ENCODE results near the gene SLC26A1. TPM values are rescaled to one million over a fixed set of nuclear protein-coding genes. Genes with fewer than 3 reads are reported as not detected.

SLC26A1 gene
- total and polyA plus RNA-seq, 2 of the 13 experiments (the other 11 are each of a cell fraction or from before 2014, with no cell fraction given), result 5.4 to 22.9 TPM

DNA sequence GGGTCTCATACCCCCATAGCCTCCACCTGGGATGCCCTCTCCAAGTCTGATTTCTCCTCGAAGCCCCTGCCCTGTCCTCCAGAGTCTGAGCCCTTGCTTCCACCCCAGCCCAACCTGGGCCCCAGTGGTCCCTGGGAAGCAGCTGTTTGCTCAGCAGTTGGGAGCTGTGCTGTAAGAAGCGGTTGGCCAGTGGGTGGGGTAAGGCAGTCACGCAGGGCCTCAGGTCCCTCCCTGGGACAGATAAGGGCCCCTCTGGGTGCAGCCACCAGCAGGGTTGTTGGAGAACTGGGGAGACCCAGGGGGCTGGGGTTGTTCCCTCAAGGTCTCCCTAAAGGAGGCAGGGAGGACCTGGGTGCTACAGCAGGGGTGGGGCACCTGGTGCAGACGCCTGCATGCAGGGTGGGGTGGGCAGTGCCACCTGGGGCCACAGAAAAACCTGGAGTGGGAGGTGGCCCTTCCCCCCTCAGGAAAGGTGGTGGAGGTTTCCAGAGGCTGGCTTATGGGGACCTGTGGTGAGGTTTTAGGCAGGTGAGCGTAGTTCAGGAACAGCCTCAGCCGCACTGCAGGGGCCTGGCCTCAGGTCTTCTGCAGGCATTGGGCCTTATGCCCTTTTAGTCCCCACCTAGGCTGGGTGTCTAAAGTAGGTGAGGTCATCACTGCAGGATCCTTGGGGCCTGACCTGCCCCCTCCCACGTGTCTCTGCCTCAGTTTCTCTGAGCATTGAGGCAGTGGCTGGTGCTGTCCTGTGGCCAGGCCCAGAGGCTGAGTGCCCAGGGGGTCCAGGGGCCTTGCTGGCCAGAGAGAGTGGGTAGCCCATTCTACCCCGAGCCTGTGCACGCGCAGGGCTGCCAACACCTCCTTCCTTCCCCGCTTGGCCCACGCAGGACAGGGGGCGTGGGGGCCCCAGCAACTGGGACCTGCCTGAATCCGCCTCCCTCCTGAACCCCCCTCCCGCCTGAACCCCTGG is 3.1 kb upstream of the SLC26A1 start:
- ChIA-PET POLR2A (interaction anchor here (1.0 kb wide), 1 partner anchor 11 kb away, joined by 3 read pairs; no protein-coding TSS in a partner anchor), CTCF (ENCODE audit: low intra/inter-chr PET ratio, low total read pairs) (no interaction called here)
- no TSS peak for BruUV-seq (replicated peaks)
- ATAC-seq (no peak), DNase-seq (ENCODE audit: low spot score) (no peak), FAIRE-seq (no peak)
- no peak overlapping the region for H2AFZ ChIP-seq (ENCODE audit: low read length)
- H3K79me2 ChIP-seq (ENCODE audit: insufficient read depth, low read length), result peaks cover 12% of the 10 kb centered on the region
- H4K20me1 ChIP-seq (ENCODE audit: insufficient read depth, low read length), result no peaks in the 10 kb centered on the region
- no peak overlapping the region for H3K27ac ChIP-seq (ENCODE audit: extremely low read length, insufficient read depth, low read length)
- H3K4me3 ChIP-seq (replicated peaks in 1 of 3; ENCODE audit: insufficient read depth in 1 of 3, low read depth in 2 of 3, low read length in 3 of 3), result peak overlapping the region; percentile 52 to 71 (median 59)
- peak overlapping the region; percentile 38; the same call in 1 of the 2 replicates for H3K9ac ChIP-seq (ENCODE audit: insufficient read depth, low read depth, low read length)
- H3K27me3 ChIP-seq (ENCODE audit: control insufficient read depth in 1 of 2, insufficient read depth in 2 of 2, low read length in 2 of 2), result peaks cover 7 to 22% of the 10 kb centered on the region in 2 experiments; a peak in 3 of 5 replicates
- peaks cover 56% of the 10 kb centered on the region for H3K4me1 ChIP-seq (ENCODE audit: insufficient read depth, low read length)
- no peaks in the 10 kb centered on the region for H3K9me3 ChIP-seq (ENCODE audit: low read length)
- intact Hi-C loops (cut with micrococcal nuclease; ENCODE audit: unreplicated experiment), result no loop called here
- H3K4me2 ChIP-seq (ENCODE audit: low read depth, low read length), result peak overlapping the region; percentile 85
- no peaks in the 10 kb centered on the region; a peak in 1 of 5 replicates for H3K36me3 ChIP-seq (replicated peaks in 1 of 2; ENCODE audit: control insufficient read depth in 1 of 2, insufficient read depth in 2 of 2, low read length in 2 of 2)
- WGBS (ENCODE audit: low lambda C conversion rate), result 7% methylated on average over 4 of the region's 15 CpGs
- in situ Hi-C loops (cut with HindIII; ENCODE audit: extremely low pct_ligation_motif_present, low pct_unique_long_range_greater_than_20kb), result no loop called here
- TF ChIP-seq FOSL2 (CRISPR knock-in tag; IDR thresholded peaks at IDR 0.05) (no peak), ZNF275 (CRISPR knock-in tag; IDR thresholded peaks at IDR 0.05; ENCODE audit: borderline replicate concordance) (no peak), SP5 (CRISPR knock-in tag; IDR thresholded peaks at IDR 0.05; ENCODE audit: borderline replicate concordance, low read depth) (no peak), RXRB (CRISPR knock-in tag; IDR thresholded peaks at IDR 0.05; ENCODE audit: borderline replicate concordance) (no peak), CEBPG (CRISPR knock-in tag; IDR thresholded peaks at IDR 0.05) (no peak), HNRNPL (IDR thresholded peaks at IDR 0.05; ENCODE audit: low read depth, low read length) (0 out of 2 replicates have a peak, but pooled peaks have one; percentile 62), ZNF749 (CRISPR knock-in tag; IDR thresholded peaks at IDR 0.05; ENCODE audit: borderline replicate concordance) (no peak), SAFB2 (CRISPR knock-in tag; IDR thresholded peaks at IDR 0.05; ENCODE audit: borderline replicate concordance, low read depth) (0 out of 2 replicates have a peak, but pooled peaks have one; percentile 40), KDM1A (CRISPR knock-in tag; IDR thresholded peaks at IDR 0.05) (no peak), ZNF136 (CRISPR knock-in tag; IDR thresholded peaks at IDR 0.05; ENCODE audit: low read depth) (no peak), ZFX (CRISPR knock-in tag; IDR thresholded peaks at IDR 0.05; ENCODE audit: low read depth) (peak; percentile 35; the same call in 1 of the 2 replicates), ZBTB4 (CRISPR knock-in tag; IDR thresholded peaks at IDR 0.05; ENCODE audit: borderline replicate concordance) (no peak), ZNF792 (CRISPR knock-in tag; IDR thresholded peaks at IDR 0.05) (no peak)
- TF ChIP-seq, protein P1, sequence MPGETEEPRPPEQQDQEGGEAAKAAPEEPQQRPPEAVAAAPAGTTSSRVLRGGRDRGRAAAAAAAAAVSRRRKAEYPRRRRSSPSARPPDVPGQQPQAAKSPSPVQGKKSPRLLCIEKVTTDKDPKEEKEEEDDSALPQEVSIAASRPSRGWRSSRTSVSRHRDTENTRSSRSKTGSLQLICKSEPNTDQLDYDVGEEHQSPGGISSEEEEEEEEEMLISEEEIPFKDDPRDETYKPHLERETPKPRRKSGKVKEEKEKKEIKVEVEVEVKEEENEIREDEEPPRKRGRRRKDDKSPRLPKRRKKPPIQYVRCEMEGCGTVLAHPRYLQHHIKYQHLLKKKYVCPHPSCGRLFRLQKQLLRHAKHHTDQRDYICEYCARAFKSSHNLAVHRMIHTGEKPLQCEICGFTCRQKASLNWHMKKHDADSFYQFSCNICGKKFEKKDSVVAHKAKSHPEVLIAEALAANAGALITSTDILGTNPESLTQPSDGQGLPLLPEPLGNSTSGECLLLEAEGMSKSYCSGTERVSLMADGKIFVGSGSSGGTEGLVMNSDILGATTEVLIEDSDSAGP (CRISPR knock-in tag; IDR thresholded peaks at IDR 0.05; ENCODE audit: borderline replicate concordance), result peak; percentile 61; the same call in 1 of the 2 replicates
- TF ChIP-seq, protein P2, sequence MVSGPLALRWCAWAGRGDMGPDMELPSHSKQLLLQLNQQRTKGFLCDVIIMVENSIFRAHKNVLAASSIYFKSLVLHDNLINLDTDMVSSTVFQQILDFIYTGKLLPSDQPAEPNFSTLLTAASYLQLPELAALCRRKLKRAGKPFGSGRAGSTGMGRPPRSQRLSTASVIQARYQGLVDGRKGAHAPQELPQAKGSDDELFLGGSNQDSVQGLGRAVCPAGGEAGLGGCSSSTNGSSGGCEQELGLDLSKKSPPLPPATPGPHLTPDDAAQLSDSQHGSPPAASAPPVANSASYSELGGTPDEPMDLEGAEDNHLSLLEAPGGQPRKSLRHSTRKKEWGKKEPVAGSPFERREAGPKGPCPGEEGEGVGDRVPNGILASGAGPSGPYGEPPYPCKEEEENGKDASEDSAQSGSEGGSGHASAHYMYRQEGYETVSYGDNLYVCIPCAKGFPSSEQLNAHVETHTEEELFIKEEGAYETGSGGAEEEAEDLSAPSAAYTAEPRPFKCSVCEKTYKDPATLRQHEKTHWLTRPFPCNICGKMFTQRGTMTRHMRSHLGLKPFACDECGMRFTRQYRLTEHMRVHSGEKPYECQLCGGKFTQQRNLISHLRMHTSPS (CRISPR knock-in tag; IDR thresholded peaks at IDR 0.05; ENCODE audit: low read depth), result peak; percentile 19; the same call in 1 of the 2 replicates

Data from HepG2 (cell line).